GM06990 (cell line): ENCODE data around the gene HTN3.

ENCODE experiments used
- DNase-seq: peaks from one replicate; pipeline ENCODE4 v3.0.0-alpha.2; 2011; ENCODE audit not compliant: insufficient read length; ENCODE audit errors: extremely low read depth
- H3K27me3 ChIP-seq: replicated peaks from 2 replicates; pipeline ENCODE4 v1.6.0; 2011; ENCODE audit warnings: low read length; ENCODE audit not compliant: control insufficient read depth, insufficient read depth
- H3K36me3 ChIP-seq: 2 replicates; pipeline ENCODE4 v1.5.1; 2011; ENCODE audit warnings: low read length; ENCODE audit not compliant: control insufficient read depth, insufficient read depth
- H3K4me3 ChIP-seq: replicated peaks from 2 replicates; pipeline ENCODE4 v1.5.1; 2011; ENCODE audit warnings: low read depth, mild to moderate bottlenecking, control low read depth, low read length
- TF ChIP-seq, protein P1 (sequence below): IDR thresholded peaks from 2 replicates; pipeline ENCODE4 v1.5.1; 2011; ENCODE audit warnings: low read length, control low read depth, mild to moderate bottlenecking, inconsistent platforms; ENCODE audit not compliant: insufficient read depth, poor library complexity, severe bottlenecking

Gene HTN3

DNA sequence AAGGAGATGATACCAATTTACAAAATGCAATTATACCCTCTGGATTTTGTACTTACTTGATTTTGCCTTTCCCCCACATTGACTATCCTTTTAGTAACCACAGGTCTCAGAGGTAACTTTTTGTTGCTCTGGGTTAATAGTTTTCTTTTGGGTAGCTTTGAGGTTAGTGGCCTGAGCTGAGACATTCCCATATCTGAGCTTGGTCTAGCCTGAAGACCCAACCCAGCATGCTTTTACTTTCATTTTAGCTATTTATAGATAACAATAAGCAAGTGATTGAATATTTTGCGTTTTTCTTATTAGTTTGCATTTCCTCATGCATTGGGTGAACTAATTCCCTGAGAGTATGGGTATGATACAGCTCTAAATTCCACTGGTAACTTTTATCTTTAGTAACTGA, 33.7 kb downstream of the HTN3 start:
- Histone ChIP-seq H3K36me3 (no peaks in the 10 kb centered on the region), H3K27me3 (no peaks in the 10 kb centered on the region), H3K4me3 (no peak overlapping the region)
- TF ChIP-seq, protein P1, sequence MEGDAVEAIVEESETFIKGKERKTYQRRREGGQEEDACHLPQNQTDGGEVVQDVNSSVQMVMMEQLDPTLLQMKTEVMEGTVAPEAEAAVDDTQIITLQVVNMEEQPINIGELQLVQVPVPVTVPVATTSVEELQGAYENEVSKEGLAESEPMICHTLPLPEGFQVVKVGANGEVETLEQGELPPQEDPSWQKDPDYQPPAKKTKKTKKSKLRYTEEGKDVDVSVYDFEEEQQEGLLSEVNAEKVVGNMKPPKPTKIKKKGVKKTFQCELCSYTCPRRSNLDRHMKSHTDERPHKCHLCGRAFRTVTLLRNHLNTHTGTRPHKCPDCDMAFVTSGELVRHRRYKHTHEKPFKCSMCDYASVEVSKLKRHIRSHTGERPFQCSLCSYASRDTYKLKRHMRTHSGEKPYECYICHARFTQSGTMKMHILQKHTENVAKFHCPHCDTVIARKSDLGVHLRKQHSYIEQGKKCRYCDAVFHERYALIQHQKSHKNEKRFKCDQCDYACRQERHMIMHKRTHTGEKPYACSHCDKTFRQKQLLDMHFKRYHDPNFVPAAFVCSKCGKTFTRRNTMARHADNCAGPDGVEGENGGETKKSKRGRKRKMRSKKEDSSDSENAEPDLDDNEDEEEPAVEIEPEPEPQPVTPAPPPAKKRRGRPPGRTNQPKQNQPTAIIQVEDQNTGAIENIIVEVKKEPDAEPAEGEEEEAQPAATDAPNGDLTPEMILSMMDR: no peak
- no peak for DNase-seq

DNA sequence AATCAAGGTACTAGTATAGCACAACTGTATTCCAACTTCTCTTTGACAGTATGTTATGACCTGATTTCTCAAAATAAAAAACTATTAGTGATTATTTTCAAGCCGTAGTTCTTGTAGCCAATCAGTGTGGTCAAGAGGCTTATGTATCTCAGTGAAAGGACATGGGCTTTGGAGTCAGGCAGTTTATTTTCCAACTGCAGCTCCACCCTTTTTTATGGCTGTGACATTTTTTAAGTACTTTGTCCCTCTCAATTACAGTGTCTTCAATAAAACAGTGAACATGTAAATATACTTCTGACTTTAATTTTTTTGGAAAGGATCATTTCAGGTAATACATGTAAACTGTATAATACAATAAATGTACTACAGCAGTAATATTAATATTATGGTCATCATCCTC, 51.9 kb downstream of the HTN3 start:
- TF ChIP-seq, protein P1: no peak
- Histone ChIP-seq H3K36me3 (no peaks in the 10 kb centered on the region), H3K4me3 (no peak overlapping the region), H3K27me3 (no peaks in the 10 kb centered on the region)
- DNase-seq: no peak
